HL-60/S4 treated with retinoic acid at 250 ng/mL for 4 days and 3 days (cell line): ENCODE data around the gene FRMPD3.

ENCODE experiments used
- in situ Hi-C: fragments of 300-500 bp; cut with MboI; formaldehyde crosslinking; loops from 2 replicates; pipeline ENCODE4 v1.7.0; 2022; ENCODE audit warnings: low sequenced_read_pairs

Gene FRMPD3

GRCh38 chrX:107477406-107477805 is 28.0 kb downstream of the FRMPD3 start:
- in situ Hi-C loops, result no loop called here

GRCh38 chrX:107480272-107480671 is 30.8 kb downstream of the FRMPD3 start:
- in situ Hi-C loops, result no loop called here

GRCh38 chrX:107482046-107482445 is 32.6 kb downstream of the FRMPD3 start:
- in situ Hi-C loops, result no loop called here

GRCh38 chrX:107484002-107484726 is 34.7 kb downstream of the FRMPD3 start:
- in situ Hi-C loops, result no loop called here

DNA sequence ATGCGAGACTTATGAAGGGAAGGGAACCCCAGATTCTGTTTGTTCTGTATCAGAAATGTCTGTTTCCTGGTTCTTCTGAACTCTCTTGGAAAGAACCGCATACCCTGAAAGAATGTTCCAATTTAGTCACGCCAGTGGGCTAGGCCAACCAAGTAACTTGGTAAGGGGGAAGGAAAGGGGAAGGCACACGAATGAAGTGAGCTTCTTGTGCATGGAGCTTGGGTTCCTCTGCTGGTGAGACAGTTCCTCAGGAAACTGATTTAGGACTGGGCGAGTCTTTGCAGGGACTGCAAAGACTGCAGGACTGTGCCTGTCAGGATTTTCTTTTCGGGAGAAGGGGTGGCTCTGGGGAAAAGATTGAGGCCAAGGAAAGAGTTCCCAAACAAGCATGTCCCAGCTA is 35.6 kb downstream of the FRMPD3 start:
- in situ Hi-C loops, result no loop called here

GRCh38 chrX:107493141-107493540 is 43.7 kb downstream of the FRMPD3 start:
- in situ Hi-C loops, result no loop called here

DNA sequence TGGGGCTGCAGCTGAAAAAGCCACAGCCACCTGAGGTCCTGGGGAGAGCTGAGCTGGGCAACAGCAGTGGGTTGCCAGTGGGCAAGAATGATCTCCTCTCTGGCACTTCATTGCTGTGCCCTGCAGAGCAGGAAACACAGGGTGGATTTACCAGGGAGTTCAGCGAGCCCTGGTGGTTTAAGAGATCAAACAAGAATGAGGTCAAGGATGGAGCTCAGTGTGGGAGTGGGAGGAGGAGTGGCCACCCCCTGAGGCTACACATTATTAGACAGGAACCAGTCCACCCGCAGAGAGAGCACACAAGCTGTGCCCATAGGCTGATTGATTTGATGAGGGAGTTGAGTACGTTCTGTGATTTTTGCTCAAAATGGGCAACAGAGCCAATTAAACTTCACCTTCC is 47.3 kb downstream of the FRMPD3 start:
- in situ Hi-C loops, result no loop called here
